Epithelial cell of proximal tubule (primary cell): Measurements from ENCODE around the gene POLG2. TPM values are rescaled to one million over a fixed set of nuclear protein-coding genes. Genes with fewer than 3 reads are reported as not detected.

Source experiments
- DNase-seq: peaks from one replicate; pipeline ENCODE4 v3.0.0-alpha.2; 2011; ENCODE audit warnings: low read depth
- H3K4me3 ChIP-seq: 2 replicates; pipeline ENCODE4 v1.5.1; 2011; ENCODE audit warnings: low read depth, mild to moderate bottlenecking, low read length
- total RNA-seq: library from RNA; depleted of rRNA; stranded (reverse); fragments of >200 nt; gene quantifications from 2 replicates; pipeline ENCODE4 v1.2.3, GENCODE V29; 2015
- TF ChIP-seq, protein P1 (sequence below): conservative IDR thresholded peaks from 2 replicates; pipeline ENCODE4 v1.5.1; 2012; ENCODE audit warnings: low read depth, mild to moderate bottlenecking, low read length

The POLG2 gene
- total RNA-seq, 1 donor from 2014 or later, result 14.9 TPM

DNA sequence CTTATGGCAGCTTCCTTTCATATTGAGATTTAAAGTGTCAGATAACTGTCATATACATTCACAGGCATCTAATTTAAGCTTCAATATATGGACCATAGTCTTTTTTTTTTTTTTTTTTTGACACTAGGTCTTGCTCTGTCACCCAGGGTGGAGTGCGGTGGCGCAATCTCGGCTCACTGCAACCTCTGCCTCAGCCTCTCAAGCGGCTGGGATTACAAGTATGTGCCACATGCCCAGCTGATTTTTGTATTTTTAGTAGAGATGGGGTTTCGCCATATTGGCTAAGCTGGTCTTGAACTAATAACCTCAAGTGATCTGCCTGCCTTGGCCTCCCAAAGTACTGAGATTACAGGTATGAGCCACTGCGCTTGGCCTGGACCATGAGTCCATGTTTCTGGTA is 23.5 kb upstream of the POLG2 start:
- no peak for DNase-seq
- no peak overlapping the region for H3K4me3 ChIP-seq
- TF ChIP-seq, protein P1, sequence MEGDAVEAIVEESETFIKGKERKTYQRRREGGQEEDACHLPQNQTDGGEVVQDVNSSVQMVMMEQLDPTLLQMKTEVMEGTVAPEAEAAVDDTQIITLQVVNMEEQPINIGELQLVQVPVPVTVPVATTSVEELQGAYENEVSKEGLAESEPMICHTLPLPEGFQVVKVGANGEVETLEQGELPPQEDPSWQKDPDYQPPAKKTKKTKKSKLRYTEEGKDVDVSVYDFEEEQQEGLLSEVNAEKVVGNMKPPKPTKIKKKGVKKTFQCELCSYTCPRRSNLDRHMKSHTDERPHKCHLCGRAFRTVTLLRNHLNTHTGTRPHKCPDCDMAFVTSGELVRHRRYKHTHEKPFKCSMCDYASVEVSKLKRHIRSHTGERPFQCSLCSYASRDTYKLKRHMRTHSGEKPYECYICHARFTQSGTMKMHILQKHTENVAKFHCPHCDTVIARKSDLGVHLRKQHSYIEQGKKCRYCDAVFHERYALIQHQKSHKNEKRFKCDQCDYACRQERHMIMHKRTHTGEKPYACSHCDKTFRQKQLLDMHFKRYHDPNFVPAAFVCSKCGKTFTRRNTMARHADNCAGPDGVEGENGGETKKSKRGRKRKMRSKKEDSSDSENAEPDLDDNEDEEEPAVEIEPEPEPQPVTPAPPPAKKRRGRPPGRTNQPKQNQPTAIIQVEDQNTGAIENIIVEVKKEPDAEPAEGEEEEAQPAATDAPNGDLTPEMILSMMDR, result no peak

DNA sequence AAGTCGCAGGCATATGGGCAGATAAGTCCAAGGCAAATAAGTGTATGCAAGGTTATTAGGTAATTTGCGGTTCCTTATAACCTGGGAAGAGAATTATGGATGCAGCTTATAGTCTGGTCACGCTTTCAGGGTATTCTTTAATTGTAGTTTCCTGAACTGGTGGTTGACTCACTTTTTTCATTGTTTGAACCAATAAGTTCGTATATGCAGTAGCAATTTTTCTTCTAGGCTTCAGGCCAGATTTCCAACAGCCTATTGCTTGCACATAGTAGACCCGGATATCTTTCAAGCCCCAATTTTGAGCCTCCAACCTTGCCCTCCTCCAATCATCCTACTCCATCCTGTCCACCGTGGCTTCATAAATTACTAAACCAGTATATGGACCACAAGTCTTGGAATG is 22.7 kb upstream of the POLG2 start:
- no peak overlapping the region for H3K4me3 ChIP-seq
- DNase-seq, result no peak
- TF ChIP-seq, protein P1, result no peak

DNA sequence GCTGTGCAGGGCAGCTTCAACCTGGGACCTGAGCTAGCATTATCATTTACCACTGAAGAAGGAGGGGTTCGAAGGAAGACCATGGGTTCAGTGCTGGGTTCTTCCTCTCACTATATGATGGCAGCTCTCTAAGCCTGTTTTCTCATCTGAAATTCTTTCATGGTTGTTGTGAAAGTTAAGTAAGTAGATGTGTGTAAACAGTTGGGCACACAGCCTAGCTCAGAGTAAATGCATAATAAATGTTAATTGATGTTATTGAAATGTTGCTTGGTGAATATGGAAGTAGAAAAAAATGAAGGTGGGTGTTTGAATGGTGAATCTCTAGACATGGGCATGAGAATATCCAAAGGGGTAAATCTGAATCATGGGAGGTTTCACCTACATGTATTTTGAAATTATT is 19.0 kb upstream of the POLG2 start:
- TF ChIP-seq, protein P1, result no peak
- DNase-seq, result no peak
- no peak overlapping the region for H3K4me3 ChIP-seq

DNA sequence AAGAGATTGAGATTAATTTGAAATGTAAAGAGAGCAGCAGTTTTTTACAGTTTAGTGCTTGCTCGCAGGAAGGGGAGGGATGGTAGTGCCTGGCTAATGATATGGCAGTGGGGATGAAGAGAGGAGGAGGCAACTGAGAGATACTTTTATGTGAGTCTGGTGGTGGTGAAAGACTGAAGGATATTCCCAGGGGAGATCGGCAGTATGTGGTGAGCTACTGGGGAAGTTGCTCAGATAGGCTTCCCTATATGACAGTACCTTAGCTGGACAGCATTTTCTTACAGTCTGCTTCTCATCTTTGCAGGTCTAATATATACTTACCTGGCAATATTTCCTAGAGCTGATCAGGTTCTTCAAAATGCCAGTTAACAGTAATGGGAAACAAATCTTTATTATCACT is 18.6 kb upstream of the POLG2 start:
- TF ChIP-seq, protein P1, result no peak
- no peak overlapping the region for H3K4me3 ChIP-seq
- DNase-seq, result no peak

DNA sequence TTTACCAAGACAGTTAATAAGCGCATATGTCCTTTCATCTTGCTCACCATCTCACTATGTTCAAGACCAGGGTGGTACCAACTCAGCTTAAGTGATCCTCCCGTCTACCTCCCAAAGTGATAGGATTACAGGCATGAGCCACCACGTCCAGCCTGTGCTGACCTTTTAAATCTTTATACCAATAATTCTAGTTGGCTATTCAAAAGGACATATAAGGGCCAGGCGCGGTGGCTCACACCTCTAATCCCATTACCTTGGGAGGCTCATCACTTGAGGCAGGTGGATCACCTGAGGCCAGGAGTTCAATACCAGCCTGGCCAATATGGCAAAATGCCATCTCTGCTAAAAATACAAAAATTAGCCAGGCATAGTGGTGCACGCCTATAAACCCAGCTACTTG is 12.3 kb upstream of the POLG2 start:
- H3K4me3 ChIP-seq, result no peak overlapping the region
- TF ChIP-seq, protein P1, result no peak
- no peak for DNase-seq

DNA sequence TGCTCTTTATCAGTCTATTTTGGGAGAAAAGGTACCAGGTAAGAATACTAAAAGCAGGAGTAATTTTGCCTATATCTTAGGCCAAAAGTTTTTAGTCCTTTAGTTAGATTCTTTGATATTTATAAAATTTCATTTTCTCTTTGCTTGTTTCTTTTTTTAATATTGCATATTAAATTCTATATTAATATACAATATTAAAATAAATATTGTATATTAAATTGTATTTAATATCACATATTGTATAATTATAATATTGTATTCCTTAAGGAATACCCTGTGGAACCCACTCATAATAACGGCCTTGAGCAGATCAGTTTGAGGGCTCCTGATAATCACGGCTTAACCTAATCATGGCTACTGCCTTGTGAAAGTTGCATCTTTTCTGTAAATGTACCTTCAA is 11.8 kb upstream of the POLG2 start:
- H3K4me3 ChIP-seq, result peak overlapping the region; percentile 90
- TF ChIP-seq, protein P1, result no peak
- DNase-seq, result no peak

DNA sequence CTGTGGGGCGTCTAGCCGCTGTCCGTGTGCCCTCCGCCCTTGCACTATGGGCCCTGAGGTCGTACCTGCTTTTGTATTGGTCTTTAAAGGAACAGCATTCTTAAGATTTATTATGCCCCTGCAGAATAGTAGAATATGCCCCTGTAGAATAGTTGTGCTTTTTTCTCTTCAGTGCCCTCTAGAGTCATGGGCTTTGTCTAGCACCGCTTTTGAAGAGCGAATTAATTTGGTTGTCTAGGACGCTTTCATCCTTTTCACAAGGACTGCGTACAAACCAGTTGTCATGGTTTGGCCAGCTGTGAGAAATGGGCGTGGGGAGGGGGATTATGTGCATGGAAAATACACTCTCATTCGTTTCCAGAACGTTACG is 10.5 kb upstream of the POLG2 start:
- H3K4me3 ChIP-seq, result peak overlapping the region; percentile 90
- TF ChIP-seq, protein P1, result peak; percentile 49
- DNase-seq, result no peak
